NB4 (cell line): Measurements from ENCODE around the gene DENND4A.

Experiments
- CTCF ChIP-seq: IDR thresholded peaks from one replicate; pipeline ENCODE4 v1.5.1; 2012; ENCODE audit warnings: low read depth, low read length
- POLR2A ChIP-seq: IDR thresholded peaks from 2 replicates; pipeline ENCODE4 v1.6.1; 2011; ENCODE audit warnings: mild to moderate bottlenecking; ENCODE audit not compliant: insufficient read length; ENCODE audit errors: extremely low read depth

GRCh38 chr15:65812467-65812866 is 20.4 kb upstream of the DENND4A start:
- TF ChIP-seq POLR2A, result no peak
- TF ChIP-seq CTCF, result no peak
